Aortic smooth muscle cell (primary cell): ENCODE measurements around the gene ELFN2. TPM values are rescaled to one million over a fixed set of nuclear protein-coding genes. Genes with fewer than 3 reads are reported as not detected.

Experiments
- total RNA-seq: library from RNA; depleted of rRNA; stranded (reverse); fragments of >200 nt; gene quantifications from 2 replicates; pipeline ENCODE4 v1.2.3, GENCODE V29; 2014

ELFN2 gene
- not detected in 2 replicates for total RNA-seq

GRCh38 chr22:37427135-37427710 is at the start of gene ELFN2:
ELFN2 (minus strand) TSS chr22:37427479; CDS start chr22:37375534, 51,945 bp downstream.

Other genes starting within 250 kb of the ELFN2 start
- gene C1QTNF6, start 239.2 kb downstream of the ELFN2 start, total RNA-seq = 4.6 and 5.7 TPM in 2 replicates
- gene SSTR3, start 215.0 kb downstream of the ELFN2 start, total RNA-seq = not detected in 2 replicates
- 3.0 and 4.4 TPM in 2 replicates for gene RAC2, start 183.2 kb downstream of the ELFN2 start, total RNA-seq
- 0.06 and 0.40 TPM in 2 replicates for gene CYTH4, start 145.0 kb downstream of the ELFN2 start, total RNA-seq
- 0.93 and 2.4 TPM in 2 replicates for gene MFNG, start 58.9 kb upstream of the ELFN2 start, total RNA-seq
- 2.4 and 2.5 TPM in 2 replicates for gene CARD10, start 91.9 kb upstream of the ELFN2 start, total RNA-seq
- gene CDC42EP1, start 133.0 kb upstream of the ELFN2 start, total RNA-seq = 13.6 and 19.8 TPM in 2 replicates
- not detected in 2 replicates for gene LGALS2, start 152.6 kb upstream of the ELFN2 start, total RNA-seq
- gene GGA1, start 181.4 kb upstream of the ELFN2 start, total RNA-seq = 42.4 and 47.6 TPM in 2 replicates
- gene SH3BP1, start 212.2 kb upstream of the ELFN2 start, total RNA-seq = 4.9 and 5.3 TPM in 2 replicates
- gene PDXP, start 231.2 kb upstream of the ELFN2 start, total RNA-seq = 4.2 and 8.3 TPM in 2 replicates
- 9,942 and 11,444 TPM in 2 replicates for gene LGALS1, start 248.2 kb upstream of the ELFN2 start, total RNA-seq